Measurements from ENCODE around the gene IGF2R.
"Not testable (repeated sequence)": the region's sequence is repeated elsewhere in the genome, so short reads cannot be mapped to it uniquely, and the experiment has no call there.

Gene IGF2R

DNA sequence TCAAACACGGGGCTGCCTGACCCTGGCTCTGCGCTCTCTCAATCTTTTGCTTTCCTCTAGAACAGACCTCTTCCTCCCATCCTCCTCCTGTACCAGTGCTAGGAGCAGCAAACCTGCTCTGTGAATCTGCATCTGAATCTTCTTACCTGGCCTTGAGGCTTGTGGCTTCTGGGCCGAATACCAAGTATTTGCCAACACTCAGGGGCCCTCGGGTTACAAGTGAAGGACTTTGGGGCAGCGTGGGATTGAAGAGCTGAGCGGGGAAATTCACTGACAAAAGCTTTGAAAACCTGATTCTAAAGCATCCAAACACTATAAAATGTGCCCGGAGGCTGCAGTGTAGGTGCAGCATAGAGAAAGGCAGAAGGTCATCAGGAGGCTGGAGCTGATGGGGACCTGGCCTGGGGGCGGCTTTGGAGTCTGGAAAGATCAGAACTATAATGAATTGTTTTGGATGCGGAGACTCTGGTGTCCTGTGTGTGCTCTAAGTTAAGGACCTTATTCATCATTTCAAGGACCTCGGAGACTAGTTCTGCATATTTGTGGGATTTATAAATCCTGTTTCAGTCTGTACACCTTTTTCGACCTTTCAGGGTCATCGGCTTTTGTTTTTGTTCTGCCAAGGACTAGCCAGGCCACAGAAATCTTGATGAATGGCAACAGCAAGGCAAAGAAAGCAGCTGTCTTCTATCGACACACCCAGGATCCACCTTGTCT lies 16.4 kb upstream of the IGF2R start:
- DNase-seq, result no peak

- no peak for DNase-seq
Measured at GRCh38 chr6:159953091-159953601, 15.7 kb upstream of the IGF2R start.

DNA sequence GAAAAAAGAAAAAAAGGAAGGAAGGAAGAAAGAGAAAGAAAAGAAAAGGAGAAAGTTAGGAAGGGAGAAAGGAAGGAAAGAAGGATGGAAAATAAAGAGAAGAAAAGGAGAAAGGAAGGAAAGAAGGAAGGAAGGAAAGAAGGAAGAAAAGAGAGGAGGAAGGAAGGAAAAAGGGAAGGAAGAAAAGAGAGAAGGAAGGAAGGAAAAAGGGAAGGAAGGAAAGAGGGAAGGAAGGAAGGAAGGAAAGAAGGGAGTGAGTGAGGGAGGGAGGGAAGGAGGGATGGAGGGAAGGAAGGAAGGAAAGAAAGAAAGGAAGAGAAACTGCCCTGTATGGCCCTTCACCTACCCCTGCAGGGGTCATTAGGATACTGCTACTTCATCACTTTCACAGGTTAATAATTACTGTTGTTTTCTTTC lies 12.9 kb upstream of the IGF2R start:
- no peak for DNase-seq

- no peak for DNase-seq
Measured at GRCh38 chr6:159957071-159957673, 11.7 kb upstream of the IGF2R start.

DNA sequence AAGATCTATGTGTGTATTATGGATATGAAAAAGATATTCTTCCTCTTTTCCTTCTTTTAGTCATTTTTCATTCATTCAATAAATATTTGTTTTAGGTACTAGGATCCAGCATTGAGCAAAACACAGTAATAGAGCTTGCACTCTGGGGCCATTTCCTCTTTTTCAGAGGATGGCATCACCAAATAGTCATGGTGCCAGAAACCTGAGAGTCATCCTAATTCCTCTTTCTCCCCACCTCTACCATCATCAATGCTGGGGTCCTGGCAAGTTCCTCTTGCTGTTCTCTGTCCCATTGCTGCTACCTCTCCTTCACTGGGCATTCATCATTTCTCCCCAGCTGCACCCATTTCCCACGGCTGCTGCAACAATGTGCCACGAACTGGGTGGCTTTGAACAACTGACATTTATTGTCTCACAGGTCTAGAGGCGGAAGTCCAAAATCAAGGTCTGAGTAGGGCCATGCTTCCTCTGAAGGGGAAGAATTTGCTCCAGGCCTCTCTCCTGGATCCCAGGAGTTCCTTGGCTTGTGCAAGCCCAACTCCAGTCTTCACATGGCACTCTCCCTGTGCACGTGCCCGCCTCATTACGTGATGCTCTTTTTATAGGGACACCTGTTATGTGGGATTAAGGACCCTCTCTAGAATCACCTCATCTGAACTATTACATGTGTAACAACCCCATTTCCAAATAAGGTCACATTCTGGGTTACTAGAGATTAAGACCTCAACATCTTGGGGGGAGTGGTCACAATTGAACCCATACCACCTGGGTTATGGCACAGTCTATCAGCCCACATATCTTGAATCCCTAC lies 9.5 kb upstream of the IGF2R start:
- no peak for DNase-seq

DNA sequence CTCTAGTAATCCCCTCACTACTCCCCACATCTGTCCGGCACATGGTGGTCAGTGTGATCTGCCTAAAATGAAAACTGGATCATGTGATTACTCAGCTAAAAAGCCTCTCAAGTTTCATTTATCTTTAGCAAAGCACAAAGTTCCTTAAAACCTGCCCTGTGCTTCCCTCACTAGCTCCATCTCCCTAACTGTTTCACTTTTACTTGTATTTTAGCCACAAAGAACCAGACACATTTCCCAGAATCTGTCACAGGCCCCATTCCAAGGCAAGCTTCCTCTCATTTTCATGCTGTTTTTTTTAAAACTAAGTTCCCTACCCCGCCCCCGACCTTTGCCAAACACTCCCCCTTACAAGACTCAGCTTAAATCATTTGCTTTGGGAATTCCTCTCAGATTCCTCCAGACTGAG lies 8.9 kb upstream of the IGF2R start:
- DNase-seq, result no peak

GRCh38 chr6:159960485-159960884 lies 8.4 kb upstream of the IGF2R start:
- DNase-seq, result no peak

- no peak for DNase-seq
Measured at GRCh38 chr6:159961528-159961927, 7.4 kb upstream of the IGF2R start.

GRCh38 chr6:159963111-159963510 lies 5.8 kb upstream of the IGF2R start:
- DNase-seq, result no peak

GRCh38 chr6:159964046-159964445 lies 4.8 kb upstream of the IGF2R start:
- DNase-seq, result no peak

- no peak for DNase-seq
Measured at GRCh38 chr6:159966339-159966738, 2.5 kb upstream of the IGF2R start.

GRCh38 chr6:159966981-159967380 lies 1.9 kb upstream of the IGF2R start:
- DNase-seq, result no peak

DNA sequence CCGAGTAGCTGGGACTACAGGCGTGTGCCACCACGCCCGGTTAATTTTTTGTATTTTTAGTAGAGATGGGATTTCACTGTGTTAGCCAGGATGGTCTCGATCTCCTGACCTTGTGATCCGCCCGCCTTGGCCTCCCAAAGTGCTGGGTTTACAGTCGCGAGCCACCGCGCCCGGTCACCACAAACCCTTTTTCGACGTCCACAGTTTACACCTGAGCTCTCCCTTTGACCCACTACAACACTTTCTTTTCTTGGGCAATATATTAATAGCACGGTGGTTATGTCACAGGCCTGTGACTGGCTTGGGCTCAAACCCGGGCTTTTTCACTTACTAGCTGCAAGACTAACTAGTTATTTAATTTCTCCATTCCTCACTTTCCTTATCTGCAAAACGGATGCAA lies 1.3 kb upstream of the IGF2R start:
- DNase-seq, result not testable (repeated sequence)

DNA sequence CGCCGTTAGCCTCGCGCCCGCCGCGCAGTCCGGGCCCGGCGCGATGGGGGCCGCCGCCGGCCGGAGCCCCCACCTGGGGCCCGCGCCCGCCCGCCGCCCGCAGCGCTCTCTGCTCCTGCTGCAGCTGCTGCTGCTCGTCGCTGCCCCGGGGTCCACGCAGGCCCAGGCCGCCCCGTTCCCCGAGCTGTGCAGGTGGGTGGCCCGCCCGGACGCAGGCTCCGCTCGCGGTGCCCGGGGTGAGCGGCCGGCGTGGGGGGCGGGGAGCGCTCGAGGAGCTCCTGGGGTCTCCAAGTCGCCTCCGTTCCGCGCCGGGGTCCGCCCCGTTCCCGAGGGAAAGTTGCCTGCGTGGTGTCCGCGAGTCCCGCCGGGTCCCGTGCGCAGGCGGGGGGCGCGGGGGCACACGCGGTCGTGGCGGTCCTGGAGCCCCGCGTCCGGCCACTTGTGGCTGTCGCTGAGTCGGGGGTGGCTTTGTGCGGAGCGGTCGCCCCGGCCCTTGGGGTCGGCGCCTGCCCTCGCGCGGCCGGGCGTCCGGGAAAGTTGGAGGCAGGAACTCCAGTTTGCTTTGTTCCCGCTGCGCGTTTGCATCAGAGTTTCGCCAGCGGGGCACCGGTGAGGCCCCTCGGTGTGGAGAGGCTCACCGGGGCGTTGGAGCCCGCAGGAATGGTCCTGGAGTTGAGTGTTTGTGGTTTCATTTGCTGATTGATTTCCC lies 476 bp downstream of the IGF2R start:
- DNase-seq, result peak; percentile 35

- DNase-seq, result peak; percentile 31
Measured at GRCh38 chr6:159969921-159970320, 1.0 kb downstream of the IGF2R start.

GRCh38 chr6:159970659-159971063 lies 1.8 kb downstream of the IGF2R start:
- no peak for DNase-seq

GRCh38 chr6:159971341-159972178 lies 2.7 kb downstream of the IGF2R start:
- no peak for DNase-seq

DNA sequence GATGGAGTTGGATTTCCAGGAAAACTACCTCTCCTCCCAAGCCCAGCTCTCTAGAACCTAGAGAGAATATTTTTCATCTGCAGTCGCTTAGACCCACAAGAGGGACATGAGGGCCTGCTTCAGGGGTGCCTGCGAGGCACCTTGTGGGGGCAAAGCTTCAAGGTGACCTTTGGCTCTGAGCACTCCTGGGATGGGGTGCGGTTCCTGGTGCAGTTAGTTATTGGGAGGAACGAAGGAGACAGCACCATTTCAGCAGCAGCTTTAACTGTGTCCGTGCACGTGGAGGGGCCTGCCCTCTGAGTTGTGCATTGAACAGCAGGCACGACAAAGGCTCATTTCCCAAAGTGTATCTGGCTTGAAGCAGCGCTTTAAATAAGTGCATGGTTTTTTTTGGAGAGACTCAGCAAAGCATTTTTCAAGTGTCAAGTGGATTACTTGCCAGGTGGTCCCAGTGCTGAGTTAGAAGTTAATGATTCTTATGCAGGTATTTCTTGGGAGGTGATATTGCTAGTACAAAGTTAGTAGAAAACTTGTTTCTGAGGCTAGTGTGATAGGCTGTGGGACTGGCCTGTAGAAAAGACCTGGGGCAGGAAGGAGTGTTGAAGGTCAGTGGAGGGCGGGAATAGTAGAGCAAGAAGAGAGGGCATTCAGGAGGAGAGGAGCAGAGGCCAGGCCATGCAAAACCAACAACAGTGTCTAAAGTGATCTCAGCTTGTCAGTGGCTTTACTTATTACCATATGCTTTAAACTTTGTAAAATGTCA lies 3.8 kb downstream of the IGF2R start:
- DNase-seq, result no peak

- no peak for DNase-seq
Measured at GRCh38 chr6:159973406-159973805, 4.5 kb downstream of the IGF2R start.

- no peak for DNase-seq
Measured at GRCh38 chr6:159973951-159974350, 5.1 kb downstream of the IGF2R start.

DNA sequence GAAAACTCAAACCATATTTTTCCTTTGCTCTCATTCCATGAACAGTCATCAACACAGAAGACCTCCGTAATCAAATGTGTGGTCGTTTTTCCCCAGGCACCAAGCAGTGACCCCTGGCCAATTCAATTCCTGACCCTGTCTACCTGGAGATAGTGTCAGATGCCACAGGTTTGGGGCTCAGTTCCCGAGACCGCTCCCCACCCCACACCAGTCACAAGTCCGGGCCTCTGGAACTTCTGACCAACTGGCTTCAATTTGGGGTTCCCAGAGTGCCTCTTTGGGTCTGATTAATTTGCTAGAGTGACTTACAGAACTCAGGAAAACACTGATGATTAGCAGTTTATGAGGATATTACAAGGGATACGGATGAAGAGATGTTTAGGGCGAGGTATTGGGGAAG lies 6.0 kb downstream of the IGF2R start:
- DNase-seq, result no peak
